ENCODE results near the gene PRUNE2. TPM values are rescaled to one million over a fixed set of nuclear protein-coding genes. Genes with fewer than 3 reads are reported as not detected.

PRUNE2 gene
- total and polyA plus RNA-seq, 12 donors: 0.87 to 5.7 (median 1.6) TPM

DNA sequence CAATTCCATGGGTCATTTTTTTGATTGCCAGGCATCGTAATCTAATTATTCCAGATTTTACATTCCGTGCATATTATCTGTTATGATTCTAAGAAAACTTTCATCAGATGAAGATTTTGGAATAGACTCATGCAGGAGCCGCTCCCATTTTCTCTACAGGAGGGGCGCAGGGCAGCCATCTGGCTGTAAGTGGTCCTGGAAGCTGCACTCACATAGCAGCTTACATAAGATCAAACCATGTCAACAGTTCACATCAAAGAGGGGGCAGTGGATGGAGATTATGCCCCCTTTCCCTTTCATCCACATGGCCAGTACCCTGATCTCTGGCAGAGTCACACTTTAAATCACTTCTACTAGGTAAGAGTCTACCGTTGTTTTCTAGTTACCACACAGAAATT is 214.9 kb downstream of the PRUNE2 start:
- intact Hi-C loops (cut with DNase I): loop anchor here in 1 of 10 donors (5.0 kb wide), 1 partner anchor 1444 kb away; no protein-coding TSS in a partner anchor
- Histone ChIP-seq H3K4me3 (no peak overlapping the region), H3K4me1 (peaks cover 0 to 43% (median 0%) of the 10 kb centered on the region in 9 donors), H3K36me3 (no peaks in the 10 kb centered on the region), H3K9me3 (no peaks in the 10 kb centered on the region), H3K27me3 (peaks cover 0 to 63% (median 19%) of the 10 kb centered on the region in 7 donors), H3K27ac (no peak overlapping the region)
- no peak for ATAC-seq
- WGBS, 2 donors: 66 to 70% methylated on average over 5 of the region's 5 CpGs
- no peak for TF ChIP-seq CTCF (IDR thresholded peaks at IDR 0.05)
- DNase-seq: no peak

DNA sequence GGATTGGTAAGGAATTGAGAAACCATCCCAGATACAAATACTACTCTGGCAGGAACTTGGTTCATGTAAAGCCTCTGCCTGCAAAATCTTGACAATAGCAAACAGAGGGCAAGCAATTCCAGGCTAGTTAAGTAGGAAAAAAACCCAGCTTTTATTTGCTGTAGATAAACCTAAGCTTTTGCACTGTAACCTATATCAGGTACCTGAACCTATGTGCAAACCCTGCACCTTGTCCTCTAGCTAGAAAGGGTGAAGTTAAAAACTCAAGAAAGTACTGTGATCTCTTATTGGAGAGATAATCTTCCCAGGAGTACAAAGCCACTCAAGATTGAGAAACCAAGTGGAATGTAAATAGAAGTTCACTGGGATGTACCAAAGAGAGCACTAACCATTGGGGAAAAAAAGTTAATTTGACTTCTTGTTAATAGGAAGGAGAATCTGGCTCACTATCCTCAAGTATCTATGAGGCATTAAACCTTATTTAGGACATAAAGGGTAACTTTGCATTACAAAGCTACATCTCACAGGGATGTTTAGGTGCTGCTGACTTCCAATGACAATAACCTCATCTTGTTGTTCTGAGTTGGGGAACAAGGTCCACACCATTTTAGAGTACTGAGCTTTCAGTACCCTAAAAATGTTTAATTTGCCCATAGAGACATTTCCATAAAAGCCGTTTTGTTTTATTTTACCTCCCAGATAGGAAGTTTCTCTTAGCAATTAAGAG is 215.5 kb downstream of the PRUNE2 start:
- ATAC-seq (no peak), DNase-seq (no peak)
- intact Hi-C loops (cut with DNase I): loop anchor here in 1 of 10 donors (5.0 kb wide), 1 partner anchor 1443 kb away; no protein-coding TSS in a partner anchor
- Histone ChIP-seq H3K27ac (no peak overlapping the region), H3K27me3 (peaks cover 0 to 63% (median 19%) of the 10 kb centered on the region in 7 donors), H3K4me3 (no peak overlapping the region), H3K36me3 (no peaks in the 10 kb centered on the region), H3K9me3 (no peaks in the 10 kb centered on the region), H3K4me1 (peaks cover 0 to 43% (median 0%) of the 10 kb centered on the region in 9 donors)
- no peak for TF ChIP-seq CTCF (IDR thresholded peaks at IDR 0.05)
- 73 to 77% methylated on average over 1 of the region's 1 CpG for WGBS, 2 donors

- Histone ChIP-seq H3K36me3 (no peaks in the 10 kb centered on the region), H3K9me3 (no peaks in the 10 kb centered on the region), H3K4me3 (no peak overlapping the region), H3K4me1 (peaks cover 0 to 39% (median 0%) of the 10 kb centered on the region in 9 donors), H3K27me3 (peaks cover 0 to 49% (median 19%) of the 10 kb centered on the region in 7 donors), H3K27ac (peak overlapping the region in 1 of 10 donors; percentile 68)
- TF ChIP-seq CTCF (IDR thresholded peaks at IDR 0.05): no peak
- intact Hi-C loops (cut with DNase I): no loop called here
- WGBS, 2 donors: 65 to 69% methylated on average over 3 of the region's 3 CpGs
- ATAC-seq (peak in 1 of 8 donors; percentile 16), DNase-seq (no peak)
Measured at GRCh38 chr9:76688471-76689238, 217.3 kb downstream of the PRUNE2 start.

- peak in 4 of 8 donors; percentile 33 to 82 (median 53) for ATAC-seq
- intact Hi-C loops (cut with DNase I): no loop called here
- no peaks in the 10 kb centered on the region for H3K36me3 ChIP-seq
- no peak for DNase-seq
- no peaks in the 10 kb centered on the region for H3K9me3 ChIP-seq
- no peak overlapping the region for H3K4me3 ChIP-seq
- H3K27me3 ChIP-seq: peaks cover 0 to 44% (median 15%) of the 10 kb centered on the region in 7 donors
- TF ChIP-seq CTCF (IDR thresholded peaks at IDR 0.05): no peak
- peak overlapping the region in 1 of 10 donors; percentile 68 for H3K27ac ChIP-seq
- 67 to 81% methylated on average over 4 of the region's 4 CpGs for WGBS, 2 donors
- peaks cover 0 to 39% (median 0%) of the 10 kb centered on the region in 9 donors for H3K4me1 ChIP-seq
Measured at GRCh38 chr9:76687861-76688391, 218.0 kb downstream of the PRUNE2 start.

Measured in heart right ventricle (tissue), 16 donors.